ENCODE measurements around the gene ZP4.

GRCh38 chr1:237861944-237862343 is 28.8 kb downstream of the ZP4 start:
- TF ChIP-seq CTCF (IDR thresholded peaks at IDR 0.05) = no peak
- no peak for TF ChIP-seq POLR2A (IDR thresholded peaks at IDR 0.05)
